GM12873 (cell line): ENCODE data around the gene NEGR1.

Experiments used
- TF ChIP-seq, protein P1 (sequence below): IDR thresholded peaks from 2 replicates; pipeline ENCODE4 v1.5.1; 2012; ENCODE audit warnings: low read depth, mild to moderate bottlenecking, moderate library complexity, low read length, control low read depth; ENCODE audit not compliant: insufficient read depth; ENCODE audit errors: missing control alignments

Gene NEGR1

DNA sequence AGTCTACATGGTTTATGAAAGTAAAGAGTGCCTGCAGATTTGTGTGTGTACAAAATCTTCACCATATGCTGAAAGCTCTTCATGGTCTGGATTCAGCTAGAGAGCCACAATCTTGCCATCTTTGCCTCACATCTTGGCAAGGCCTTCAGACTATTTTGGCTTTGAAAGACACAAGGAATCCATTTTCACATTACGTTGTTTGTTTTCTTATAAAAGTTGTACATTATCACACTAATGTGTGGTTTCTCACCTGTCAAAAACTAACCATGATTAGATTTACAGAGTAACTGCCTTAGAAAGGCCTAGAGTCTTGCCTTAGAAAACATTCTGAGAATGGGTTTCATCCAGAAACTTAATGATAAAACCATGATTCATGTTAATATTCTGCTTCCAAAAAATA is 494.6 kb downstream of the NEGR1 start:
- TF ChIP-seq, protein P1, sequence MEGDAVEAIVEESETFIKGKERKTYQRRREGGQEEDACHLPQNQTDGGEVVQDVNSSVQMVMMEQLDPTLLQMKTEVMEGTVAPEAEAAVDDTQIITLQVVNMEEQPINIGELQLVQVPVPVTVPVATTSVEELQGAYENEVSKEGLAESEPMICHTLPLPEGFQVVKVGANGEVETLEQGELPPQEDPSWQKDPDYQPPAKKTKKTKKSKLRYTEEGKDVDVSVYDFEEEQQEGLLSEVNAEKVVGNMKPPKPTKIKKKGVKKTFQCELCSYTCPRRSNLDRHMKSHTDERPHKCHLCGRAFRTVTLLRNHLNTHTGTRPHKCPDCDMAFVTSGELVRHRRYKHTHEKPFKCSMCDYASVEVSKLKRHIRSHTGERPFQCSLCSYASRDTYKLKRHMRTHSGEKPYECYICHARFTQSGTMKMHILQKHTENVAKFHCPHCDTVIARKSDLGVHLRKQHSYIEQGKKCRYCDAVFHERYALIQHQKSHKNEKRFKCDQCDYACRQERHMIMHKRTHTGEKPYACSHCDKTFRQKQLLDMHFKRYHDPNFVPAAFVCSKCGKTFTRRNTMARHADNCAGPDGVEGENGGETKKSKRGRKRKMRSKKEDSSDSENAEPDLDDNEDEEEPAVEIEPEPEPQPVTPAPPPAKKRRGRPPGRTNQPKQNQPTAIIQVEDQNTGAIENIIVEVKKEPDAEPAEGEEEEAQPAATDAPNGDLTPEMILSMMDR, result no peak

DNA sequence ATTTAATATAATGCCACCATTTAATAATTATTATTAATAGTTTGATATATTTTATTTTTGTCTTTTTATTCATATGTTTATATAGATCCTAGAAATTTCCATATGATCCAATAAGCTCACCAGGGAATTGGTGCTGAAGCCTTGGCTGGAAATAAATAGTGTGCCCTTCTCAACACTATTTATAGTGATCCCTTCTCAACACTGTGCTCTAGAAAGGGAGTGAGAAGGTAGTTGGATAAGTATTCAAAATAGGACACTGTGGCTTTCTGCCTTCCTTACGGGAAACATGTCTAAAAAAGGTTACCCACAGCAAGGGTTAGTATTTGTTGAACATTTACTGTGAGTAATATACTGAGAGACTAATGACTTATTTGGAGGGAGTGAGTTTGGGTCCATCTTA is 496.1 kb downstream of the NEGR1 start:
- TF ChIP-seq, protein P1, result no peak

DNA sequence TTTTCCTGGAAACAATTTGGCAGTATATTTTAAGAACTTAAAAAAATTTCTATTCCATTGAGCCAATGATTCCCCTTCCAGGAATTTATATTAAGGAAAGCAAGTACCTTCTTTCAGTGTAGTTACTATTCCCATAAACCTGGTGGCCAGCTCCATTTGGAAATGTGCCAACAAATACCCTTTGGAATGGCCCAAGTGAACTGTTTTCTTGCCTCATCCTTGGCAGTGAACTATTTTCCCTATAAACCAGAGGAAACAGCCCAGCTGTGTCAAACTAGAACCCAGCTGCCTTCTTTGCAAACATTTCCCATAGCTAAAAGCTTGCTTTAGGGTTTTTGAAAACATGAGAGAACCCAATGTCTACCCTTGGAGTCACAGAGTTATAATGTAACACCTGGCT is 496.9 kb downstream of the NEGR1 start:
- TF ChIP-seq, protein P1, result no peak

DNA sequence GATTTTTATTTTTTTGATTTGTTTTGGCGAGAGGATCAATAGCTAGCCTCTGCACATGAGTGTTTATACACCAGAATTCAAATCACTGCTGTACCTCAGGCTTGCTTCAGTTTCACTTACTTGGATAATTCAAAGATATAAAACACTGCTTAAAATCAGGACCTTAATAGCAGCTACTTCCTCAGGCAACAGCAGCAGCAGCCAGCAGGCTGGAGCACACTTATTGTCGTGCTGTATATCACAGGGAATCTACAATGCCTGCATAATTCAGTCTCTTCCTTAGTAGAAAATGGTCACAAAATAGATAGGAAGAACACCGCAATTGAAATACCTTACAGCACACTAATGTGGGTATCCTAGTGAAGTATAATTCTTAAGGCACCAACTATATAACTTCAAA is 497.3 kb downstream of the NEGR1 start:
- TF ChIP-seq, protein P1, result no peak

DNA sequence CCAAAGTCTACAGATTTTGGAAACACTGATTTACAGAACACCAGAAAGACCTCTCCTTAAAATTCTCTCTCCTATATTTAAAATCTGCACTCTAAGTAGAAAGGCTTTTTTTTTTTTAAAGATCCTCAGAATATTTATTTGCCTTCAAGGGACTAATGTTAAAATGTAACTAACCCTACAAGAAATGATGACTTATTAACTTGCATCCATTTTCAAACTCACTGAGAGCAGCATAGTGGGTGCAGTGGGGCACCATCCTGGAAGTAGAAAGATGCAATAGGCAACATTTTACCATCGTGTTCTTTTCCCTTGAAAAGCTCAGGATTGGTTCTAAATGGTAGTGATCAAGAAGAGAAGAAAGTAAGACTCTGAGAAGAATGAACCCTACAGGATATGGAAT is 498.1 kb downstream of the NEGR1 start:
- TF ChIP-seq, protein P1, result no peak

DNA sequence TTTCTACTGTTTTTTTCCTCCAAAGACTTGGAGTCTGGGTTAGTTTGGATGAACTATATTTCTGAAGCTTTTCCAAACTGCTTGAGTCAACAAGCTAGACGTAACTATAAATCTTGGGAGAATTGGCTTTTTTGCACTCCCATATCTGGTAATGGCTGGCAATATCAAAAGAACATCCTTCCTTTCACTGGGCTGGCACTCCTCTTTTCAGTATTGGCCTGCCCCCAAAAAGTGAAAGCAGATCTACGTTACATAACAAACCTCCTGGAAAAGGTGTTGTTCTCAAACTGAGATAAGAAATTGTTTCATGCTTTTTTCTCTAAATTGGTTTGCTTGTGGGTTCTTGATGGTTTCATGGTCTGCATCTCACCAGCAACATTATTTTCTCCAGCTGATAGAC is 499.3 kb downstream of the NEGR1 start:
- TF ChIP-seq, protein P1, result no peak

DNA sequence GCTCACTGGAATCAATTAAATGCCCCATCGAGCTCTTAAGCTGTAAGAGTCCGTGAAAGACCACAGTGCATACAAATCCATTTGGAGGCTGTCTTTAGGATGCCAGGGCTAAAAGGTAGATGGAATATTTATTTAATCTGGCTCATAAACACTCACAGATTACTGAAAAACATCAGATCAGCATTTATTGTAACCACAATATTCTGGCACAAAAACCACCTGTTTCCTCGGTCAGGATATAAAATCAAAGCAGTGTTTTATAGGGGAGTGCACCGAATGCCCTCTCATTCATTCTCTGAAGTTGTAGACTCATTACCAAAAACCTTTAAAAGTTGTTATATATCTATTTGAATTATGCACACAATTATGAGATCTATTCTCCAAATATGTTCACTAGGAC is 500.9 kb downstream of the NEGR1 start:
- TF ChIP-seq, protein P1, result no peak

DNA sequence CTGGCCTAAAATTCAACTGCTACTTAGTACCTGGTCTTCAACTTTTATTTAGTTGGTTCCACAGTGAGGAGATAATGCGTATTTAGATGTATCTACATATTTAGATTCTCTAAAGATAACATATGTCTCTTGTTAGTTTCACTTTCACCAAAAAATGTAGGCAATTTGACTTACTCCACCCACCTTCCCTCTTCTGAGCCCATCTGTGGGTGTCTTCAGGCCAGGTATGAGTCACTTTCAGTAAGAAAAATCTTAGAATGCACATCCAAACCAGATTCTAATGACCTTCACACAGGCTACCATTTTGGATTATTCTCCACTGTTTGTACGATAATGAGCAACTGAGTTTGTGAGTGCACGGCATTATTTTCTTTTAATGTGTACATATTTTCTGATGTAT is 501.7 kb downstream of the NEGR1 start:
- TF ChIP-seq, protein P1, result no peak
